Measurements from ENCODE around the gene PCDHB13. TPM values are rescaled to one million over a fixed set of nuclear protein-coding genes. Genes with fewer than 3 reads are reported as not detected.
A peak's percentile ranks its signal among the peaks of the same experiment; 100 is the strongest.
"Not testable (repeated sequence)": the region's sequence is repeated elsewhere in the genome, so short reads cannot be mapped to it uniquely, and the experiment has no call there.

Gene PCDHB13
- polyA plus RNA-seq, 1 donor from 2014 or later: 0.05 TPM

- Mint-ChIP-seq H3K4me1 (no peaks in the 10 kb centered on the region), H3K36me3 (no peaks in the 10 kb centered on the region), H3K9me3 (peaks cover 7 to 42% (median 26%) of the 10 kb centered on the region in 3 donors), H3K27ac (no peak overlapping the region), H3K27me3 (peaks cover 12% of the 10 kb centered on the region), H3K4me3 (no peak overlapping the region)
Observed at GRCh38 chr5:141234109-141234667, 20.5 kb downstream of the PCDHB13 start.

- H3K27me3 Mint-ChIP-seq: peaks cover 18% of the 10 kb centered on the region
- H3K36me3 Mint-ChIP-seq, H3K27ac Mint-ChIP-seq, H3K4me1 Mint-ChIP-seq: not testable (repeated sequence)
- peaks cover 12 to 55% (median 31%) of the 10 kb centered on the region in 3 donors for H3K9me3 Mint-ChIP-seq
- H3K4me3 Mint-ChIP-seq: peak overlapping the region in 1 of 4 donors; percentile 13
Observed at GRCh38 chr5:141235922-141236321, 22.2 kb downstream of the PCDHB13 start.

GRCh38 chr5:141236516-141237313 lies 23.0 kb downstream of the PCDHB13 start:
- peaks cover 18% of the 10 kb centered on the region for H3K27me3 Mint-ChIP-seq

GRCh38 chr5:141241496-141241895 lies 27.8 kb downstream of the PCDHB13 start:
- H3K4me3 Mint-ChIP-seq: no peak overlapping the region
- peaks cover 8% of the 10 kb centered on the region for H3K27me3 Mint-ChIP-seq
- peaks cover 9 to 46% (median 35%) of the 10 kb centered on the region in 3 donors for H3K9me3 Mint-ChIP-seq
- no peaks in the 10 kb centered on the region for H3K36me3 Mint-ChIP-seq
- H3K4me1 Mint-ChIP-seq: no peaks in the 10 kb centered on the region
- H3K27ac Mint-ChIP-seq: no peak overlapping the region

More at GRCh38 chr5:141236516-141237313, 23.0 kb downstream of the PCDHB13 start:
- Mint-ChIP-seq H3K36me3 (no peaks in the 10 kb centered on the region), H3K27ac (no peak overlapping the region), H3K4me3 (no peak overlapping the region), H3K9me3 (peaks cover 12 to 48% (median 29%) of the 10 kb centered on the region in 3 donors), H3K4me1 (no peaks in the 10 kb centered on the region)

GRCh38 chr5:141245250-141245717 lies 31.6 kb downstream of the PCDHB13 start, which contains the start of gene PCDHB15:
PCDHB15 (plus strand) TSS chr5:141245395; CDS start chr5:141245579, 184 bp downstream.
- peaks cover 7 to 49% (median 40%) of the 10 kb centered on the region in 3 donors for H3K9me3 Mint-ChIP-seq
- no peaks in the 10 kb centered on the region for H3K4me1 Mint-ChIP-seq
- H3K4me3 Mint-ChIP-seq: peak within 1 kb of the TSS in 2 of 4 donors; percentile 58 to 68
- H3K27ac Mint-ChIP-seq: peak within 1 kb of the TSS in 1 of 3 donors; percentile 85
- H3K36me3 Mint-ChIP-seq: peaks cover 2% of the 10 kb centered on the region
- H3K27me3 Mint-ChIP-seq: no peaks in the 10 kb centered on the region

- not testable (repeated sequence) for H3K27me3 Mint-ChIP-seq, H3K27ac Mint-ChIP-seq, H3K4me3 Mint-ChIP-seq, H3K4me1 Mint-ChIP-seq, H3K36me3 Mint-ChIP-seq
- H3K9me3 Mint-ChIP-seq: peaks cover 7 to 58% (median 36%) of the 10 kb centered on the region in 3 donors
Observed at GRCh38 chr5:141246971-141247370, 33.3 kb downstream of the PCDHB13 start.

GRCh38 chr5:141247434-141247833 lies 33.7 kb downstream of the PCDHB13 start:
- H3K27me3 Mint-ChIP-seq, H3K4me1 Mint-ChIP-seq, H3K4me3 Mint-ChIP-seq, H3K36me3 Mint-ChIP-seq, H3K27ac Mint-ChIP-seq: not testable (repeated sequence)
- H3K9me3 Mint-ChIP-seq: peaks cover 9 to 58% (median 36%) of the 10 kb centered on the region in 3 donors

GRCh38 chr5:141250576-141250975 lies 36.9 kb downstream of the PCDHB13 start:
- no peaks in the 10 kb centered on the region for H3K27me3 Mint-ChIP-seq
- H3K36me3 Mint-ChIP-seq: peaks cover 6% of the 10 kb centered on the region
- H3K9me3 Mint-ChIP-seq: peaks cover 16 to 67% (median 35%) of the 10 kb centered on the region in 3 donors
- no peak overlapping the region for H3K4me3 Mint-ChIP-seq
- no peaks in the 10 kb centered on the region for H3K4me1 Mint-ChIP-seq
- H3K27ac Mint-ChIP-seq: no peak overlapping the region

GRCh38 chr5:141258464-141258863 lies 44.7 kb downstream of the PCDHB13 start:
- Mint-ChIP-seq H3K4me3 (no peak overlapping the region), H3K36me3 (peaks cover 12% of the 10 kb centered on the region), H3K9me3 (peaks cover 18 to 64% (median 58%) of the 10 kb centered on the region in 3 donors), H3K4me1 (no peaks in the 10 kb centered on the region), H3K27ac (no peak overlapping the region), H3K27me3 (no peaks in the 10 kb centered on the region)

GRCh38 chr5:141258948-141259347 lies 45.2 kb downstream of the PCDHB13 start:
- no peaks in the 10 kb centered on the region for H3K27me3 Mint-ChIP-seq
- H3K36me3 Mint-ChIP-seq: peaks cover 13% of the 10 kb centered on the region
- no peak overlapping the region for H3K4me3 Mint-ChIP-seq
- no peak overlapping the region for H3K27ac Mint-ChIP-seq
- no peaks in the 10 kb centered on the region for H3K4me1 Mint-ChIP-seq
- peaks cover 19 to 60% (median 55%) of the 10 kb centered on the region in 3 donors for H3K9me3 Mint-ChIP-seq

- H3K27me3 Mint-ChIP-seq: no peaks in the 10 kb centered on the region
- peaks cover 20 to 55% (median 51%) of the 10 kb centered on the region in 3 donors for H3K9me3 Mint-ChIP-seq
- no peaks in the 10 kb centered on the region for H3K4me1 Mint-ChIP-seq
- peak overlapping the region in 1 of 4 donors; percentile 17 for H3K4me3 Mint-ChIP-seq
- H3K36me3 Mint-ChIP-seq: peaks cover 11% of the 10 kb centered on the region
- no peak overlapping the region for H3K27ac Mint-ChIP-seq
Observed at GRCh38 chr5:141260458-141261237, 46.9 kb downstream of the PCDHB13 start.

- Mint-ChIP-seq H3K27me3 (no peaks in the 10 kb centered on the region), H3K27ac (no peak overlapping the region), H3K4me3 (no peak overlapping the region), H3K4me1 (no peaks in the 10 kb centered on the region), H3K36me3 (peaks cover 11% of the 10 kb centered on the region), H3K9me3 (peaks cover 22 to 55% (median 51%) of the 10 kb centered on the region in 3 donors)
Observed at GRCh38 chr5:141261238-141261546, 47.5 kb downstream of the PCDHB13 start.
